OCI-LY1 (cell line): Measurements from ENCODE around the gene ZMAT2.
"Not testable (repeated sequence)": the region's sequence is repeated elsewhere in the genome, so short reads cannot be mapped to it uniquely, and the experiment has no call there.

Source experiments
- EZH2 ChIP-seq: fragments of 200-600 bp; sonication (generic), shearing (Covaris generic); IDR thresholded peaks from 2 replicates; pipeline ENCODE4 v1.8.0; 2017; ENCODE audit warnings: borderline replicate concordance, mixed run types, mild to moderate bottlenecking, antibody characterized with exemption, low read length, moderate library complexity, mixed read lengths
- TF ChIP-seq, protein P1 (sequence below): fragments of 200-600 bp; sonication (generic), shearing (Covaris generic); IDR thresholded peaks from 2 replicates; pipeline ENCODE4 v1.5.1; 2017; ENCODE audit warnings: mild to moderate bottlenecking, antibody characterized with exemption, low read length, moderate library complexity, mixed read lengths

DNA sequence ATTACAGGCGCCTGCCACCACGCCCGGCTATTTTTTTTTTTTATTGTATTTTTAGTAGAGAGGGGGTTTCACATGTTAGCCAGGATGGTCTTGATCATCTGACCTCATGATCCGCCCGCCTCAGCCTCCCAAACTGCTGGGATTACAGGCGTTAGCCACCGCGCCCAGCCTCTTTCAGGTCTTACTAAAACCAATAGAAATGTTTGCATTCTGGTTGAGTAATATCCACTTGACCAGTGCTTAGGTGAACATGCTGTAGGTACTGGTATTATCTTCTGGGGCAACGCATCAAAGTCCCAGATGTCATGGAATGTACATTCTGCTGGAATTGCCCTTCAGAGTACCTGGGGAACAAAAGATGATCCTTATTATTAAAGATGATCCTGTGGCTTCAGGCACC lies 8.5 kb downstream of the ZMAT2 start:
- TF ChIP-seq EZH2, result not testable (repeated sequence)
- TF ChIP-seq, protein P1, sequence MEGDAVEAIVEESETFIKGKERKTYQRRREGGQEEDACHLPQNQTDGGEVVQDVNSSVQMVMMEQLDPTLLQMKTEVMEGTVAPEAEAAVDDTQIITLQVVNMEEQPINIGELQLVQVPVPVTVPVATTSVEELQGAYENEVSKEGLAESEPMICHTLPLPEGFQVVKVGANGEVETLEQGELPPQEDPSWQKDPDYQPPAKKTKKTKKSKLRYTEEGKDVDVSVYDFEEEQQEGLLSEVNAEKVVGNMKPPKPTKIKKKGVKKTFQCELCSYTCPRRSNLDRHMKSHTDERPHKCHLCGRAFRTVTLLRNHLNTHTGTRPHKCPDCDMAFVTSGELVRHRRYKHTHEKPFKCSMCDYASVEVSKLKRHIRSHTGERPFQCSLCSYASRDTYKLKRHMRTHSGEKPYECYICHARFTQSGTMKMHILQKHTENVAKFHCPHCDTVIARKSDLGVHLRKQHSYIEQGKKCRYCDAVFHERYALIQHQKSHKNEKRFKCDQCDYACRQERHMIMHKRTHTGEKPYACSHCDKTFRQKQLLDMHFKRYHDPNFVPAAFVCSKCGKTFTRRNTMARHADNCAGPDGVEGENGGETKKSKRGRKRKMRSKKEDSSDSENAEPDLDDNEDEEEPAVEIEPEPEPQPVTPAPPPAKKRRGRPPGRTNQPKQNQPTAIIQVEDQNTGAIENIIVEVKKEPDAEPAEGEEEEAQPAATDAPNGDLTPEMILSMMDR, result not testable (repeated sequence)
